ENCODE results near the gene SRD5A1.

Gene SRD5A1

GRCh38 chr5:6715758-6716628 is 82.8 kb downstream of the SRD5A1 start:
- Histone ChIP-seq H2AK5ac (ENCODE audit: low read depth, low read length) (no peak overlapping the region), H3K36me3 (replicated peaks in 1 of 2; ENCODE audit: control insufficient read depth in 2 of 2, insufficient read depth in 2 of 2, low read length in 2 of 2) (peaks cover 5 to 52% of the 10 kb centered on the region in 2 donors), H3K4ac (ENCODE audit: low read length) (no peak overlapping the region), H4K8ac (ENCODE audit: low read depth, low read length) (no peak overlapping the region), H3K27me3 (ENCODE audit: control insufficient read depth in 3 of 3, insufficient read depth in 3 of 3, low read depth in 1 of 3, low read length in 3 of 3) (no peaks in the 10 kb centered on the region), H3K23ac (ENCODE audit: low read depth, low read length, poor library complexity) (no peak overlapping the region), H2BK15ac (ENCODE audit: low read length) (no peak overlapping the region), H3K27ac (replicated peaks; ENCODE audit: low read length) (no peak overlapping the region), H3K4me3 (ENCODE audit: low read length in 2 of 2) (peak overlapping the region; percentile 43 to 67), H3K4me1 (ENCODE audit: control insufficient read depth in 2 of 2, insufficient read depth in 1 of 2, low read depth in 1 of 2, low read length in 2 of 2) (peaks cover 15 to 21% of the 10 kb centered on the region in 2 donors), H2BK5ac (ENCODE audit: low read length) (no peak overlapping the region), H4K91ac (ENCODE audit: low read depth, low read length, poor library complexity) (no peak overlapping the region), H3K18ac (ENCODE audit: low read length) (no peak overlapping the region), H3K14ac (ENCODE audit: low read length) (no peak overlapping the region), H3K9ac (ENCODE audit: low read depth, low read length, poor library complexity) (peak overlapping the region; percentile 24), H3K9me3 (replicated peaks in 1 of 2; ENCODE audit: control insufficient read depth in 2 of 2, insufficient read depth in 1 of 2, low read depth in 1 of 2, low read length in 2 of 2) (no peaks in the 10 kb centered on the region), H2AFZ (ENCODE audit: low read length) (no peak overlapping the region), H3K4me2 (ENCODE audit: insufficient read depth, low read length, poor library complexity, severe bottlenecking) (peak overlapping the region; percentile 36), H2BK12ac (ENCODE audit: low read length) (no peak overlapping the region), H2BK120ac (ENCODE audit: low read depth, low read length) (no peak overlapping the region), H3K79me1 (ENCODE audit: low read depth, low read length) (peaks cover 14% of the 10 kb centered on the region)
- DNase-seq (ENCODE audit: low spot score), result no peak
- WGBS, 2 donors (ENCODE audit: extremely low coverage in 2 of 2, insufficient read length in 2 of 2, insufficient replicate concordance in 1 of 2), result no CpG with 5 or more reads among the region's 17 CpGs

- no CpG with 5 or more reads among the region's 4 CpGs for whole genome bisulfite sequencing, 2 donors (ENCODE audit: extremely low coverage in 2 of 2, insufficient read length in 2 of 2, insufficient replicate concordance in 1 of 2)
- H3K27me3 ChIP-seq (ENCODE audit: control insufficient read depth in 3 of 3, insufficient read depth in 3 of 3, low read depth in 1 of 3, low read length in 3 of 3), result no peaks in the 10 kb centered on the region
- H3K4me2 ChIP-seq (ENCODE audit: insufficient read depth, low read length, poor library complexity, severe bottlenecking), result no peak overlapping the region
- no peak overlapping the region for H3K4ac ChIP-seq (ENCODE audit: low read length)
- no peak overlapping the region for H3K14ac ChIP-seq (ENCODE audit: low read length)
- H2AFZ ChIP-seq (ENCODE audit: low read length), result no peak overlapping the region
- H3K27ac ChIP-seq (replicated peaks; ENCODE audit: low read length), result no peak overlapping the region
- H3K4me1 ChIP-seq (ENCODE audit: control insufficient read depth in 2 of 2, insufficient read depth in 1 of 2, low read depth in 1 of 2, low read length in 2 of 2), result peaks cover 14 to 21% of the 10 kb centered on the region in 2 donors
- H4K8ac ChIP-seq (ENCODE audit: low read depth, low read length), result no peak overlapping the region
- no peak overlapping the region for H3K18ac ChIP-seq (ENCODE audit: low read length)
- no peak overlapping the region for H3K23ac ChIP-seq (ENCODE audit: low read depth, low read length, poor library complexity)
- H3K9me3 ChIP-seq (replicated peaks in 1 of 2; ENCODE audit: control insufficient read depth in 2 of 2, insufficient read depth in 1 of 2, low read depth in 1 of 2, low read length in 2 of 2), result no peaks in the 10 kb centered on the region
- H3K36me3 ChIP-seq (replicated peaks in 1 of 2; ENCODE audit: control insufficient read depth in 2 of 2, insufficient read depth in 2 of 2, low read length in 2 of 2), result peaks cover 5 to 52% of the 10 kb centered on the region in 2 donors
- no peak overlapping the region for H2BK5ac ChIP-seq (ENCODE audit: low read length)
- H3K4me3 ChIP-seq (ENCODE audit: low read length in 2 of 2), result peak overlapping the region in 1 of 2 donors; percentile 43
- no peak overlapping the region for H2BK120ac ChIP-seq (ENCODE audit: low read depth, low read length)
- no peak overlapping the region for H4K91ac ChIP-seq (ENCODE audit: low read depth, low read length, poor library complexity)
- H2AK5ac ChIP-seq (ENCODE audit: low read depth, low read length), result no peak overlapping the region
- DNase-seq (ENCODE audit: low spot score), result no peak
- H3K79me1 ChIP-seq (ENCODE audit: low read depth, low read length), result peaks cover 16% of the 10 kb centered on the region
- H2BK15ac ChIP-seq (ENCODE audit: low read length), result no peak overlapping the region
- H3K9ac ChIP-seq (ENCODE audit: low read depth, low read length, poor library complexity), result no peak overlapping the region
- no peak overlapping the region for H2BK12ac ChIP-seq (ENCODE audit: low read length)
Measured at GRCh38 chr5:6716629-6717149, 83.4 kb downstream of the SRD5A1 start.

GRCh38 chr5:6717247-6717646 is 84.0 kb downstream of the SRD5A1 start:
- H3K36me3 ChIP-seq (replicated peaks in 1 of 2; ENCODE audit: control insufficient read depth in 2 of 2, insufficient read depth in 2 of 2, low read length in 2 of 2), result peaks cover 5 to 52% of the 10 kb centered on the region in 2 donors
- no peak overlapping the region for H2BK120ac ChIP-seq (ENCODE audit: low read depth, low read length)
- H3K4ac ChIP-seq (ENCODE audit: low read length), result no peak overlapping the region
- no peak overlapping the region for H3K4me2 ChIP-seq (ENCODE audit: insufficient read depth, low read length, poor library complexity, severe bottlenecking)
- no peak overlapping the region for H3K9ac ChIP-seq (ENCODE audit: low read depth, low read length, poor library complexity)
- H3K23ac ChIP-seq (ENCODE audit: low read depth, low read length, poor library complexity), result no peak overlapping the region
- peaks cover 11 to 18% of the 10 kb centered on the region in 2 donors for H3K4me1 ChIP-seq (ENCODE audit: control insufficient read depth in 2 of 2, insufficient read depth in 1 of 2, low read depth in 1 of 2, low read length in 2 of 2)
- H2AFZ ChIP-seq (ENCODE audit: low read length), result no peak overlapping the region
- no peaks in the 10 kb centered on the region for H3K9me3 ChIP-seq (replicated peaks in 1 of 2; ENCODE audit: control insufficient read depth in 2 of 2, insufficient read depth in 1 of 2, low read depth in 1 of 2, low read length in 2 of 2)
- no peak overlapping the region for H2BK12ac ChIP-seq (ENCODE audit: low read length)
- H2AK5ac ChIP-seq (ENCODE audit: low read depth, low read length), result no peak overlapping the region
- H3K18ac ChIP-seq (ENCODE audit: low read length), result no peak overlapping the region
- no peak overlapping the region for H3K27ac ChIP-seq (replicated peaks; ENCODE audit: low read length)
- H4K8ac ChIP-seq (ENCODE audit: low read depth, low read length), result no peak overlapping the region
- H2BK15ac ChIP-seq (ENCODE audit: low read length), result no peak overlapping the region
- H3K4me3 ChIP-seq (ENCODE audit: low read length in 2 of 2), result no peak overlapping the region
- no peak overlapping the region for H3K14ac ChIP-seq (ENCODE audit: low read length)
- no peak for DNase-seq (ENCODE audit: low spot score)
- H4K91ac ChIP-seq (ENCODE audit: low read depth, low read length, poor library complexity), result no peak overlapping the region
- no peak overlapping the region for H2BK5ac ChIP-seq (ENCODE audit: low read length)
- peaks cover 17% of the 10 kb centered on the region for H3K79me1 ChIP-seq (ENCODE audit: low read depth, low read length)
- no peaks in the 10 kb centered on the region for H3K27me3 ChIP-seq (ENCODE audit: control insufficient read depth in 3 of 3, insufficient read depth in 3 of 3, low read depth in 1 of 3, low read length in 3 of 3)

DNA sequence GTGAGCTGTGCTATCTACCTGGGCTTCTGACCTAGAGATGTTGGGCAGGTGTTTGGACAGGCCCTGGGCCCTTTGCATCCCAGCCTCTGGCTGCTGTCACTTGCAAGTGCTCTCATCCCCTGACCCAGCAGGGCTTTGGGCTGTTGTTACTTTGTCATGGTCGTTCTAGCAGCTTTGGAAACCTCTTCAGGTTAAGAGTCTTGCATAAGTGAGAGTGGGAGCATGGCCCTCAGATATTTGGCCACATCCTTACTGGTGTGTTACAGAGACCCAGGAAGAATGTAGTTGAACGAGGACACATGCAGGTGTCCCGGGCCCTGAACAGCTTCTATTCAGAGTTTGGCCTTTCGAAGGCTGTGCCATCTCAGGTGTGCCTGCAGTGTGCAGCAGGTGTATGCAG is 84.4 kb downstream of the SRD5A1 start:
- Histone ChIP-seq H3K36me3 (replicated peaks in 1 of 2; ENCODE audit: control insufficient read depth in 2 of 2, insufficient read depth in 2 of 2, low read length in 2 of 2) (peaks cover 5 to 52% of the 10 kb centered on the region in 2 donors), H3K27me3 (ENCODE audit: control insufficient read depth in 3 of 3, insufficient read depth in 3 of 3, low read depth in 1 of 3, low read length in 3 of 3) (no peaks in the 10 kb centered on the region), H3K4me2 (ENCODE audit: insufficient read depth, low read length, poor library complexity, severe bottlenecking) (no peak overlapping the region), H3K27ac (replicated peaks; ENCODE audit: low read length) (no peak overlapping the region), H3K79me1 (ENCODE audit: low read depth, low read length) (peaks cover 17% of the 10 kb centered on the region), H3K4me3 (ENCODE audit: low read length in 2 of 2) (no peak overlapping the region), H2BK5ac (ENCODE audit: low read length) (no peak overlapping the region), H3K14ac (ENCODE audit: low read length) (no peak overlapping the region), H3K9ac (ENCODE audit: low read depth, low read length, poor library complexity) (no peak overlapping the region), H2BK12ac (ENCODE audit: low read length) (no peak overlapping the region), H2AK5ac (ENCODE audit: low read depth, low read length) (no peak overlapping the region), H3K4ac (ENCODE audit: low read length) (no peak overlapping the region), H4K8ac (ENCODE audit: low read depth, low read length) (no peak overlapping the region), H3K23ac (ENCODE audit: low read depth, low read length, poor library complexity) (no peak overlapping the region), H3K4me1 (ENCODE audit: control insufficient read depth in 2 of 2, insufficient read depth in 1 of 2, low read depth in 1 of 2, low read length in 2 of 2) (peaks cover 11 to 18% of the 10 kb centered on the region in 2 donors), H2AFZ (ENCODE audit: low read length) (no peak overlapping the region), H3K18ac (ENCODE audit: low read length) (no peak overlapping the region), H4K91ac (ENCODE audit: low read depth, low read length, poor library complexity) (no peak overlapping the region), H3K9me3 (replicated peaks in 1 of 2; ENCODE audit: control insufficient read depth in 2 of 2, insufficient read depth in 1 of 2, low read depth in 1 of 2, low read length in 2 of 2) (no peaks in the 10 kb centered on the region), H2BK120ac (ENCODE audit: low read depth, low read length) (no peak overlapping the region), H2BK15ac (ENCODE audit: low read length) (no peak overlapping the region)
- no CpG with 5 or more reads among the region's 4 CpGs for WGBS, 2 donors (ENCODE audit: extremely low coverage in 2 of 2, insufficient read length in 2 of 2, insufficient replicate concordance in 1 of 2)
- no peak for DNase-seq (ENCODE audit: low spot score)
